ENCODE results near the gene HES2. TPM values are rescaled to one million over a fixed set of nuclear protein-coding genes. Genes with fewer than 3 reads are reported as not detected.
"Not testable (repeated sequence)": the region's sequence is repeated elsewhere in the genome, so short reads cannot be mapped to it uniquely, and the experiment has no call there.

HES2 gene
- polyA plus RNA-seq, 1 donor from 2014 or later = not detected

GRCh38 chr1:6429660-6430411, 10.1 kb upstream of the HES2 start:
- not testable (repeated sequence) for H3K9me2 ChIP-seq (ENCODE audit: insufficient read depth, low read length); H3K9me3 ChIP-seq (ENCODE audit: low read length); H3K4me2 ChIP-seq (ENCODE audit: low read length); H3K27ac ChIP-seq (ENCODE audit: low read length); H4K20me1 ChIP-seq (ENCODE audit: insufficient read depth); H3F3A ChIP-seq (ENCODE audit: insufficient read depth, low read length, poor library complexity, severe bottlenecking); H3K79me2 ChIP-seq (replicated peaks; ENCODE audit: insufficient read depth, low read length); H3K4me3 ChIP-seq (ENCODE audit: low read length); H3K9ac ChIP-seq (ENCODE audit: low read length); H3K36me3 ChIP-seq (ENCODE audit: insufficient read depth, low read length); H2AFZ ChIP-seq (ENCODE audit: low read depth, low read length)
- H3K27me3 ChIP-seq (ENCODE audit: insufficient read depth, low read depth, low read length) = peaks cover 22% of the 10 kb centered on the region

GRCh38 chr1:6428453-6428852, 8.7 kb upstream of the HES2 start:
- H4K20me1 ChIP-seq (ENCODE audit: insufficient read depth); H3K9me3 ChIP-seq (ENCODE audit: low read length); H3K79me2 ChIP-seq (replicated peaks; ENCODE audit: insufficient read depth, low read length); H3K9ac ChIP-seq (ENCODE audit: low read length); H3K4me3 ChIP-seq (ENCODE audit: low read length); H3F3A ChIP-seq (ENCODE audit: insufficient read depth, low read length, poor library complexity, severe bottlenecking); H3K36me3 ChIP-seq (ENCODE audit: insufficient read depth, low read length); H2AFZ ChIP-seq (ENCODE audit: low read depth, low read length); H3K27ac ChIP-seq (ENCODE audit: low read length); H3K4me2 ChIP-seq (ENCODE audit: low read length); H3K9me2 ChIP-seq (ENCODE audit: insufficient read depth, low read length): not testable (repeated sequence)
- H3K27me3 ChIP-seq (ENCODE audit: insufficient read depth, low read depth, low read length) = peaks cover 33% of the 10 kb centered on the region

GRCh38 chr1:6427441-6428390, 8.0 kb upstream of the HES2 start:
- Histone ChIP-seq H2AFZ (ENCODE audit: low read depth, low read length) (no peak overlapping the region), H3K9ac (ENCODE audit: low read length) (no peak overlapping the region), H3K4me3 (ENCODE audit: low read length) (no peak overlapping the region), H3K27me3 (ENCODE audit: insufficient read depth, low read depth, low read length) (peaks cover 40% of the 10 kb centered on the region), H3K79me2 (replicated peaks; ENCODE audit: insufficient read depth, low read length) (no peaks in the 10 kb centered on the region), H4K20me1 (ENCODE audit: insufficient read depth) (no peaks in the 10 kb centered on the region), H3F3A (ENCODE audit: insufficient read depth, low read length, poor library complexity, severe bottlenecking) (no peaks in the 10 kb centered on the region), H3K27ac (ENCODE audit: low read length) (no peak overlapping the region), H3K4me2 (ENCODE audit: low read length) (no peak overlapping the region), H3K9me3 (ENCODE audit: low read length) (no peaks in the 10 kb centered on the region), H3K9me2 (ENCODE audit: insufficient read depth, low read length) (no peaks in the 10 kb centered on the region), H3K36me3 (ENCODE audit: insufficient read depth, low read length) (no peaks in the 10 kb centered on the region)
- no peak for TF ChIP-seq EP300 (conservative IDR thresholded peaks at IDR 0.05; ENCODE audit: poor library complexity, severe bottlenecking)
- TF ChIP-seq RAD21 (conservative IDR thresholded peaks at IDR 0.05) = no peak
- TF ChIP-seq SMC3 (conservative IDR thresholded peaks at IDR 0.05; ENCODE audit: poor library complexity) = no peak
- TF ChIP-seq POLR2AphosphoS5 (IDR thresholded peaks at IDR 0.05) = no peak
- no peak for TF ChIP-seq MXI1 (conservative IDR thresholded peaks at IDR 0.05; ENCODE audit: poor library complexity, severe bottlenecking)
- no peak for TF ChIP-seq REST (IDR thresholded peaks at IDR 0.05; ENCODE audit: borderline replicate concordance)
- TF ChIP-seq CTCF (IDR thresholded peaks at IDR 0.05; ENCODE audit: poor library complexity, severe bottlenecking) = no peak
- no peak for TF ChIP-seq EZH2 (IDR thresholded peaks at IDR 0.05; ENCODE audit: borderline replicate concordance, insufficient read depth, low read length, poor library complexity, severe bottlenecking)
- no peak for TF ChIP-seq TAF1 (IDR thresholded peaks at IDR 0.05; ENCODE audit: low read depth)
